Putamen (tissue), 1 donor: Measurements from ENCODE around the gene DOCK1.
A peak's percentile ranks its signal among the peaks of the same experiment; 100 is the strongest.

Experiments
- DNase-seq: peaks from one replicate; pipeline ENCODE4 v3.0.0-alpha.2; 2016; ENCODE audit warnings: low spot score

The DOCK1 gene

GRCh38 chr10:127012071-127012768, 107.0 kb downstream of the DOCK1 start:
- no peak for DNase-seq

DNA sequence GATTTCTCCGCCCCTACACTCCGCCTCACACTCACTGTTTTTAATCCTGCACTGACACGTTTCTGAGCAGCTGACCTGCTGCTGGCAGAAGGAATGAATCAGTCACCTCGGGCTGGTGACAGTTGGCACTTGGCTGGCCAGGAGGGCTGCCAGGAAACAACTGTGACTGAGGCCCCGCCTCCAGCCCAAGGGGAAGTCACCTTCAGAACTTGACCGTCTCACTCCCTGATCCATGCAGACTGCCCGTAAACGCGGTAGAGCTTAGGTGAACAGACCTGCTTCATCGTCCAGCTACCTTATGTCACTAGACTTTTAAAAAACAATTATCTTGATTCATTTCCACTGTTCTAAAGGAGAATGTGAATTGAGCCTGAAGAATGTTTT, 107.5 kb downstream of the DOCK1 start:
- DNase-seq = no peak

DNA sequence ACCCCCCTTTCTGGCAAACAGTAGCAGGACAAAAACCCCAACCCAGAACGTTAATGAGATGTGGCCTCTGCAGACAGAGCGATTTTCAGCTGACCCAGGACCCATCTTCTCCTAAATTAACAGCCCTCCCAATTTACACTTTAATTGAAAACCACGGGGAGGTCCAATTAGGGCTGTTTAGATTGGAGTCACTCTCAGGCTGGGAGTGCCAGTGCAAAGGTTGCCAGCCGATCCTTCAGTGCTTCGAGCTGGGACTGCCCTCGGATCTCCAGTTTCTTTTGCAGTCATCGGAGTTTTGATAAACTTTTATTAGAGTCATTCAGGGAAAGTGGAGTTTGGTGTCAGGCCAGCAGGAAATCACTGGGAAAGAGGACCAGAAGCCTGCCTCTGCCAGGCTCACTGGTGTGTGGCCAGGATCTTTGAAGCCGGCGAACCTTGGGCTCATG, 108.0 kb downstream of the DOCK1 start:
- no peak for DNase-seq

- DNase-seq = no peak
These were observed 108.7 kb downstream of the DOCK1 start for GRCh38 chr10:127013691-127014473.

DNA sequence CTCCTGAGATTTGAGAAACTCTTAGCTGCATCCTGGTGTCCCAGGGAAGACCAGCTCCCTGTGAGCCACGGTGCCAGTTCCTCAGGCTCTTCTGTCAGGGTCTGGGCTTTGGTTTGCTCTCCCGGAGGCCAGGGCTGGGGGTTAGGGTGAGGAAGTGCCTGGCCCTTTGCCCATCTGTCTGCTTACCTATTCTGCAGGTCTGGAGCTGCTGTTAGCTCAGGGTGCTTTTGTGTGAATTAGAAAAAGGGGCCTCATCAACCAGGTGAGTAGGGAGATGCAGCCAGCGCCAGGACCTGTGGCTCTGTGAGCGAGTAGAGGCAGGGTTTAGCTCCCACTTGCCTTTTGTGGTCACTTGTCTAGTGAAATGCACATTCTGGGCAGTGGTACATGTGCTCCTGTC, 109.4 kb downstream of the DOCK1 start:
- DNase-seq = no peak

GRCh38 chr10:127015373-127015772, 110.1 kb downstream of the DOCK1 start:
- DNase-seq = no peak

DNA sequence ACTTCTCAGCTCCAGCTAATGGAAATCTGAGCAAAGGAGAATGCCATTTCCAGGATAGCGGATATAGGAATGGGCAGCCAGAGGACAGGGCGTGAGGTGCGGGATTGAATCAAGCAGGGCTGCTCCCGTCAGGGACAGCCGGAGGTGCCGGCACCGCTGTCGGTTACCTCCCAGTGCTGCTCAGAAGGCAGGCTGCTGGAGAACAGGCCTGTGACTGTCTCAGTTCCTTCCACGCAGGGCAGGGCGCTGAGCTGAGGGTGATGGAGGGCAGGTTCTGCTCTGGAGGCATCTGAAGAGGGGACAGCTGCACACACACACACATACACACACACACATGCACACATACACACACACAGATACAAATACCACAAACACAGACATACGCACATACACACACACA, 111.1 kb downstream of the DOCK1 start:
- DNase-seq = no peak

DNA sequence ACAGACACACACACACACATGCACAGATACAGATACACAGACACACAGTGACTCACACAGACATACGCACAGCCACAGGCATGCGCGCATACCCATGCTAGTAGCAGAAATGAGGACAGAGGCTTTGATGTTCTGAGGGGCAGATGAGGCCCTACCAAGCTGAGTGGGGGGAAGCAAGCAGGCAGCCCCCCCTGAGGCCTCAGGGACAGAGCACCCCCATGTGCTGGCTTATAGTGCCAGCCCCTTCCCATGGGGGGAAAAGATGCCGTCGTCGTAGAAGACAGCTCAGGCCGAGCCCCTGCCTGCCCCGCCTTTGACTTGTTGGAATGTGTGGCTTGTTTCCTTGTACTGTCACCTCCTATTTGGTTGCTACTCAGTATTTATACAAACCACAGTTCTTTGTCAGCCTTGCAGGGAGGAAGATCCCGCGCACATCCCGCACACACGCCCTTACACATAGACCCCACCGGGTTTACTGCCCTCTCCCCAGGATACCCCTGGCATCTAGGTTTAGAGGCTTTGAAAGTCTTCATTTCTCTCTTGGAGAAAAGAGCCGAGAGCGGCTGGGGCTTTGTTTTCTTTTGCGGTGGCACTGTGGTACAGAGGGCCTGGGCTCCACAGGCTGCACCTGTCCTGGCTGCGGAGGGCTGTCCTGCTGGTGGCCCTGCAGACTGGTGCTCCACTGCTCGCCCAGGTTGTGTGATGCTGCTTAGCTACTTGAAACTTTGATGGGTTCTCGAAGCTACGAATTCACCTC, 112.5 kb downstream of the DOCK1 start:
- DNase-seq = no peak

GRCh38 chr10:127018298-127018650, 113.0 kb downstream of the DOCK1 start:
- DNase-seq = no peak

GRCh38 chr10:127018766-127019165, 113.5 kb downstream of the DOCK1 start:
- no peak for DNase-seq

DNA sequence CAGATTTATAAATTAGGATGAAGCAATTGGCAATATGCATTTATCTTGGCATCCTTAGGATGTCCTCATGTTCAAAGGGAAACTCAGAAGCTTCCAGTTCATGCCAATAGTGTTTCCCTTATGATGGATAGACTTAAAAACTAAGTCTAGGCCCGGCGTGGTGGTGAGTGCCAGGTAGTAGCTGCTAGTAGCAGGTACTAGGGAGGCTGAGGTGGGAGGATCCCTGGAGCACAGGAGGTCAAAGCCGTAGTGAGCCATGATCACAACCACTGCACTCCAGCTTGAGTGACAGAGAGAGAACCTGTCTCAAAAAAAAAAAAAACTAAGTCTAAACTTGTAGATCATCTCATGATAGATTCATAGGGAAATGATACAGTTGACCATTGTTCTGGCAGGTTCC, 115.0 kb downstream of the DOCK1 start:
- no peak for DNase-seq

- DNase-seq = no peak
These were observed 116.6 kb downstream of the DOCK1 start for GRCh38 chr10:127021801-127022200.

DNA sequence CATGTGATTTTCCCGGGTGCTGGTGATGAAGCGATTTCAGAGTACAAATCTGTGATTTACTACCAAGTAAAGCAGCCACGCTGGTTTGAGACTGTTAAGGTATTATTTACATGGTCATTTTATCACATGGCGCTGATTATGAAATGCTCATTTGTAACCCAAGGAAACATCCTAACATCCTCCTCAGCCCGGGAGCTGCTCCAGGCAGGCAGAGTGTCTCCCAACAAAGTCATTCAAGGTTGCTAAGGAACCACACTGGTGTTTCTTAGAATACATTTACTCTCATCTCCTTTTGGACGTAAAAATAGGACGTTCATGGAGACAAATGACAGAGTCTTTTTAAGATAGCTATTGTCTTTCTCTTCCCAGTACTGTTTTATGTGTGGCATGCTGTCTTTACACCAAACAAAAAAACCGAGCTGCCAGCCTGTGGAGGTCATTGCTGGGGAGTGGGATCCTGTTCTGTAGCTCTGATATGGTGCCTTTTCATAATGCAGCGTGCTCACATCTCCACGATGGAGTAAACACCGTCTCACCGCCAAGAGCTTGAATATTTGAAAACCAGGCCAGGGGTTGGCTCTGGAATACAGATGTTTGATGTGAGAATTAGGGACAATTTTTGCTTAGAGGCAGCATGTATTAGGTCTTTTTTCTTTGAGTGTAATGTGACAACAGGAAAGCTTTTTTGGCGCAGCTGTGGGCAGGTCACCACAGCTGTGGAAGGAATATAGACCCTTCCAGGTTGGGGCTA, 119.6 kb downstream of the DOCK1 start:
- no peak for DNase-seq

DNA sequence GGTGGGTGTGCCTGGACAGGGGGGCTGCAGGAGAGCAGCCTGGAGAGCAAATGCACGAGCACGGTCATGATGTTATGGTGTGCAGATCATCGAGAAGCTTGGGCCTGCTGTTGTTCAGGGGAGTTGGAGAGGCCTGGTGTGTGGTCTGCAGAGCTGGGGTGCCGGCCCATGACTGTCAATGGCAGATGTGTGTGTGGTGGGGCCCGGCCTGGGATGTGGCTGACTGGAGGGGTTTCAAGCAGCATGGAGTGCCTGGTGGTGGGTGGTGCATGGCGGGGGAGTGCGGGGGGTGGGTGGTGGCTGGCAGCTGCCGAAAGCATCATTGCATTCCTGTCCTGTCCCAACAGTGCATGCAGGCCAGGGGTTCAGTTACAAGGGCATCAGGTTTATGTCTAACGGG, 122.6 kb downstream of the DOCK1 start:
- DNase-seq = no peak

DNA sequence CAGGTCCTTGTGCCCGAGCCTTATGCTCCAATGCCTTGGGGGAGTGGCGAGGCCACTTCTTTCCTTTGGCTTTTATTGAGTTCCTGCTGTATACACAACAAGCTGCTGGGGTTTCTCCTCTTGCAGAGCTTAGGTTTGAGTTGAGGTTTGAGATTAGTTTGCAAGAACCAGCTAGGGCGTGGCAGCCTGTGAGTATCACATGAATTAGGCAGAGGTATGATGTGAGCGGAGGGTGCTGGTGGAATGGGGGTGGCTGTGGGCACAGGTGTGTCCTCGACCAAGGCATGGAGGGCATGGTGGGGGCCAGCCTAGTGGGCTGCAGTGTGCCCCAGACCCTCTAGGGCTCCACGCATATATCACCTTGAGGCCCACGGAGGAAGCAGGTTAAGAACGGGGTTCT, 123.3 kb downstream of the DOCK1 start:
- DNase-seq = no peak

- DNase-seq = no peak
These were observed 123.8 kb downstream of the DOCK1 start for GRCh38 chr10:127029061-127029460.

GRCh38 chr10:127033216-127034033, 128.2 kb downstream of the DOCK1 start:
- no peak for DNase-seq

DNA sequence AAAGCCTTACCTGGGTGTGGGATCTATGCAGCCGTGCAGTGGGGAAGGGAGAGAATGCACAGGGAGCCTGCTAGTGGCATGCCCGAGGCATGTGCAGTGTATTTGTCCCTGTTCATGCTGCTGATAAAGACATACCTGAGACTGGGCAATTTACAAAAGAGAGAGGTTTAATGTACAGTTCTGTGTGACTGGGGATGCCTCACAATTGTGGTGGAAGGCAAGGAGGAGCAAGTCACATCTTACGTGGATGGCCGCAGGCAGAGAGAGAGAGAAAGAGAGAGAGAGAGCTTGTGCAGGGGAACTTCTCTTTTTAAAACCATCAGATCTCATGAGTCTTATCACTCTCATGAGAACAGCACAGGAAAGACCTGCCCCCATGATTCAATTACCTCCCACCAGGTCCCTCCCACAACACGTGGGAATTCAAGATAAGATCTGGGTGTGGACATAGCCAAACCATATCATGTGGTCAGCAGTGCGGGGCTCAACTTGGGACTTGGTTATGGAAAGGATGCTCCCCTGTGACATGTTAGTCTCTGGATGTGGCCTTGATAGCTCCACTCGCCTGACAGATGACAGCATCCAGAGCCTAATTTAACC, 128.9 kb downstream of the DOCK1 start:
- DNase-seq = no peak

GRCh38 chr10:127034790-127035189, 129.6 kb downstream of the DOCK1 start:
- DNase-seq = peak; percentile 58

GRCh38 chr10:127035827-127036226, 130.6 kb downstream of the DOCK1 start:
- no peak for DNase-seq

- no peak for DNase-seq
These were observed 131.8 kb downstream of the DOCK1 start for GRCh38 chr10:127036987-127037386.
